Motor neuron (in vitro differentiated cells): Measurements from ENCODE around the gene TAF1C. TPM values are rescaled to one million over a fixed set of nuclear protein-coding genes. Genes with fewer than 3 reads are reported as not detected.

ENCODE experiments used
- ATAC-seq, 8 experiments: fragments of 200-7000 bp; cut with Tn5 transposase; replicated peaks in 6 of 8; 2 replicates each; pipeline ENCODE4 v1.8.0; 2021; ENCODE audit warnings: mild to moderate bottlenecking in 8 of 8, moderate library complexity in 8 of 8
- H3K27ac ChIP-seq, 2 donors: fragments of 250-450 bp; sonication (Bioruptor Pico); 2 replicates each; pipeline ENCODE4 v1.9.0; 2021; ENCODE audit warnings: antibody characterized with exemption in 2 of 2, mild to moderate bottlenecking in 2 of 2, moderate library complexity in 1 of 2
- H3K4me1 ChIP-seq, 2 donors: fragments of 250-450 bp; sonication (Bioruptor Pico); replicated peaks in 1 of 2; 2 replicates each; pipeline ENCODE4 v1.6.1; 2021; ENCODE audit warnings: antibody characterized with exemption in 2 of 2, mild to moderate bottlenecking in 2 of 2, moderate library complexity in 1 of 2
- H3K4me3 ChIP-seq, 5 donors: fragments of 250-450 bp; sonication (Bioruptor Pico); 2 replicates each; pipeline ENCODE4 v1.9.0; 2021; ENCODE audit warnings: antibody characterized with exemption in 5 of 5, mild to moderate bottlenecking in 5 of 5, moderate library complexity in 4 of 5
- WGBS, 10 experiments: fragments of 450-650 bp; shearing (Covaris generic); methylation state at CpG; one replicate each; pipeline ENCODE4 v1.0.0; 2022; 5-methylcytosine and 5-hydroxymethylcytosine counted together
- in situ Hi-C, 9 experiments: fragments of 400-800 bp; cut with MboI; loops; one replicate each; pipeline ENCODE4 v1.15.0; 2021; ENCODE audit warnings: low sequenced_read_pairs in 9 of 9, low pct_unique_long_range_greater_than_20kb in 2 of 9; ENCODE audit not compliant: unreplicated experiment in 9 of 9
- total RNA-seq, 8 experiments: library from RNA; unstranded; fragments of 300-600 nt; gene quantifications; 2 replicates each; pipeline versions ENCODE4 v1.2.3 to v1.2.4, GENCODE V29; 2022

Gene TAF1C
- total RNA-seq, 8 experiments from 2014 or later: 13.1 to 58.4 (median 18.2) TPM

- no peak overlapping the region for H3K27ac ChIP-seq
- no peak for ATAC-seq
- in situ Hi-C loops: loop anchor here in 1 of 9 experiments (10.0 kb wide), 1 partner anchor 77 kb away; no protein-coding TSS in a partner anchor
- H3K4me1 ChIP-seq: no peaks in the 10 kb centered on the region
- H3K4me3 ChIP-seq: no peak overlapping the region
- WGBS, 10 experiments: 10 to 56% (median 42%) methylated on average over 2 to 3 of the region's 3 CpGs; no CpG with 5 or more reads in 3 of the 10 experiments
Observed at GRCh38 chr16:84161801-84162200, 25.1 kb downstream of the TAF1C start.

DNA sequence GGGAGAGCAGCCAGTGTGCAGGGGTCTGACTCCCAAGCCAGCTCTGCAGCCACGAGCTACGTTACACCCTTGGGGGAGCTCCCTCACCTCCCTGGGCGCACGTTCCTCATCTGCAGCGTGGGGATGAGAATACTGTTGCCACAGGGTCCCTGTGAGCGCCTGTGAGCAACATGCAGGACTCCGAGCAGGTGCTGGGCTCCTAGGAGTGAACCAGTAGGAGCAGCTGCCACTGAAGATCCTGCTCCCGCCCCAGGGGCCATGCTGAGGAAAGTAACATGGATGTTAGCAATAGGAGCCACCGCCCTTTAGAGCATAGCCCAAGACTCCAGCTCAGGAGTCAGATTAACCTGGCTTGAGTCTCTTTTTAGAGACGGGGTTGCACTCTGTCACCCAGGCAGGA lies 25.8 kb downstream of the TAF1C start:
- Histone ChIP-seq H3K4me1 (no peaks in the 10 kb centered on the region), H3K4me3 (no peak overlapping the region), H3K27ac (no peak overlapping the region)
- 45 to 100% (median 90%) methylated on average over 1 to 7 of the region's 10 CpGs; no CpG with 5 or more reads in 3 of the 10 experiments for WGBS, 10 experiments
- ATAC-seq: peak in 2 of 8 experiments; percentile 19 to 60
- in situ Hi-C loops: loop anchor here in 1 of 9 experiments (10.0 kb wide), 1 partner anchor 76 kb away; no protein-coding TSS in a partner anchor

DNA sequence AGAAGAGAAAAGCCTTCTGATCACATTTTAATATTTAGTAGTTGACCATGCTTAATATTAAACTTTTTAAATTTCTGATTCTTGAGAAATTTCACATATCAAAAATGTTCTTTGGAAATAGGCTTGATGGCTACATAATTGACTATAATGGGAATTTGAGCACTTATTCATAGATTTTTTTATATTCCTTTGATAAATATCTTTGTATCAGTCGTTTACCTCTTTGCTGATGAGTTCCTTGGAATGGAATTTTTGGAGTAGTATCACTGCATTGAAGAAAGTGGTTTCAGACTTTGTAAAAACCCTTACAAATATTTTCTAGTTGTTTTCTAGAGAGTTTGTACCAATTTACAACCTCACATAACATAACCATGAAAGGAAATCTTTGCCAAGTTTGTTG lies 27.1 kb downstream of the TAF1C start:
- in situ Hi-C loops: loop anchor here in 1 of 9 experiments (10.0 kb wide), 1 partner anchor 75 kb away; no protein-coding TSS in a partner anchor
- Histone ChIP-seq H3K4me1 (no peaks in the 10 kb centered on the region), H3K4me3 (no peak overlapping the region), H3K27ac (no peak overlapping the region)
- ATAC-seq: no peak
- WGBS, 10 experiments: 0 to 89% (median 50%) methylated on average over 1 of the region's 1 CpG; no CpG with 5 or more reads in 1 of the 10 experiments

DNA sequence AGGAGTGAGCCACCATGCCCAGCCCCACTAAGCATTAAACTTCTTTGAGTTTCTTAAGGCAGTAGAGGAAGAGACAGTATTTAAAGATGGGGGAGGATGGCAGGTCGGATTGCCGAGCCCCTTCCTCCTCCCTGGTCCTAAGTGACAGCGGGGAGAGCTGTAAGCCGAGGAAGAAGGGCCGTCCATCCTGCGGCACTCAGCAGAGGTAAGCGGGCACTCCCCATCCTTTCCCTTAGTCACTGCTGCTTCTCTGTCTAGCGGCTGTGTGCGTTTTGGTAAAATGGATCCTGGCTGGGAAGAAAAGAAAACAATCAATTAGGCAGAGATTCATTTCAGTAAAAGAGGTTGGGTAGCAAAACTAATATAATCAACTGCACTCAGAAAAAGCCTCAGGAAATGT lies 27.9 kb downstream of the TAF1C start:
- no peak overlapping the region for H3K27ac ChIP-seq
- no peak overlapping the region for H3K4me3 ChIP-seq
- peak in 1 of 8 experiments; percentile 25 for ATAC-seq
- in situ Hi-C loops: no loop called here
- 0 to 80% (median 58%) methylated on average over 1 to 4 of the region's 9 CpGs; no CpG with 5 or more reads in 3 of the 10 experiments for WGBS, 10 experiments
- no peaks in the 10 kb centered on the region for H3K4me1 ChIP-seq

- no peaks in the 10 kb centered on the region for H3K4me1 ChIP-seq
- in situ Hi-C loops: no loop called here
- WGBS, 10 experiments: 0 to 100% (median 87%) methylated on average over 1 to 4 of the region's 5 CpGs; no CpG with 5 or more reads in 1 of the 10 experiments
- ATAC-seq: peak in 3 of 8 experiments; percentile 23 to 66 (median 62)
- no peak overlapping the region for H3K27ac ChIP-seq
- no peak overlapping the region for H3K4me3 ChIP-seq
Observed at GRCh38 chr16:84156342-84156784, 30.5 kb downstream of the TAF1C start.

- in situ Hi-C loops: no loop called here
- H3K4me1 ChIP-seq: no peaks in the 10 kb centered on the region
- WGBS, 10 experiments: 72 to 100% (median 89%) methylated on average over 2 to 6 of the region's 6 CpGs
- H3K27ac ChIP-seq: no peak overlapping the region
- no peak for ATAC-seq
- H3K4me3 ChIP-seq: no peak overlapping the region
Observed at GRCh38 chr16:84155771-84156170, 31.1 kb downstream of the TAF1C start.

DNA sequence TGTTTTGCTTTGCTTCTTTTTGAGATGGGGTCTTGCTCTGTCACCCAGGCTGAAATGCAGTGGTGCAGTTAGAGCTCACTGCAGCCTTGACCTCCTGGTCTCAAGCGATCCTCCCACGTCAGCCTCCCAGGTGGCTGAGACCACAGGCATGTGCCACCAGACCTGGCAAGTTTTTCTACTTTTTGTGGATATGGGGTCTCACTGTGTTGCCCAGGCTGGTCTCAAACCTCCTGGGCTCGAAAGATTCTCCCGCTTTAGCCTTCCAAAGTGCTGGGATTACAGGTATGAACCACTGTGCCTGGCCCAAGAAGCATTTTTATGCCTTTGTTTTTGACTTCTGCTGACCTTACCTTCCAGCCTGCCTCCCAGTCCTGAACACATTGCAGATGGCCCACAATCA lies 31.6 kb downstream of the TAF1C start:
- Histone ChIP-seq H3K4me3 (no peak overlapping the region), H3K27ac (no peak overlapping the region), H3K4me1 (no peaks in the 10 kb centered on the region)
- WGBS, 10 experiments: 58 to 100% (median 83%) methylated on average over 1 to 4 of the region's 4 CpGs; no CpG with 5 or more reads in 4 of the 10 experiments
- in situ Hi-C loops: no loop called here
- no peak for ATAC-seq

DNA sequence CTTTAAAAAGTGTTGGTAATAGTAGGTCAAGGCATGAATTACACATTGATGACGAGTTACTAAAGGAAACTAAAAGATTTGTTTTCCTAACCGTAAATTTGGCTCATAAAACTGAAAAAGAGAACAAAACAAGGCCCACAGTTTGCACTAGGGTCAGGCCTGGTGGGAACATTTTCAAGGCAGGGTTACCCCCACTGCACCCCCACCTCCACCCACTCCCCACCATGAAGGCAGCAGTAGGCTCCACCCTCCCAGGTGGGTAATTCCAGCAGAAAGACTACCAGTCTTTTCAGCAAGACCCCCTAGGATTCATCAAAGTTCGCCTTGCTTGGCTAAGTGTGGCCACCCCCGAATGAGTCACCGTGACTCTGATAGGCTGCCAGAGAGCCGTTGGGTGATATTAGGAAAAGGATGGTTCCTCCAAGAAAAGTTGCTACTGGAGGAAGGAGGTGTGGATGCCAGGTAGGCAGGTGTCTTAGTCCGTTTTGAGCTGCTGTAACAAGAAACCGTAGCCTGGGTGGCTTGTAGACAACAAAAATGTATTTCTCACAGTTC lies 33.1 kb downstream of the TAF1C start:
- Histone ChIP-seq H3K4me3 (no peak overlapping the region), H3K27ac (no peak overlapping the region), H3K4me1 (no peaks in the 10 kb centered on the region)
- 35 to 100% (median 75%) methylated on average over 1 to 7 of the region's 8 CpGs for WGBS, 10 experiments
- in situ Hi-C loops: no loop called here
- ATAC-seq: no peak

GRCh38 chr16:84150926-84151325 lies 35.9 kb downstream of the TAF1C start:
- Histone ChIP-seq H3K27ac (no peak overlapping the region), H3K4me1 (no peaks in the 10 kb centered on the region), H3K4me3 (no peak overlapping the region)
- ATAC-seq: peak in 2 of 8 experiments; percentile 20 to 45
- in situ Hi-C loops: no loop called here
- 17 to 100% (median 57%) methylated on average over 1 to 2 of the region's 3 CpGs; no CpG with 5 or more reads in 5 of the 10 experiments for WGBS, 10 experiments

DNA sequence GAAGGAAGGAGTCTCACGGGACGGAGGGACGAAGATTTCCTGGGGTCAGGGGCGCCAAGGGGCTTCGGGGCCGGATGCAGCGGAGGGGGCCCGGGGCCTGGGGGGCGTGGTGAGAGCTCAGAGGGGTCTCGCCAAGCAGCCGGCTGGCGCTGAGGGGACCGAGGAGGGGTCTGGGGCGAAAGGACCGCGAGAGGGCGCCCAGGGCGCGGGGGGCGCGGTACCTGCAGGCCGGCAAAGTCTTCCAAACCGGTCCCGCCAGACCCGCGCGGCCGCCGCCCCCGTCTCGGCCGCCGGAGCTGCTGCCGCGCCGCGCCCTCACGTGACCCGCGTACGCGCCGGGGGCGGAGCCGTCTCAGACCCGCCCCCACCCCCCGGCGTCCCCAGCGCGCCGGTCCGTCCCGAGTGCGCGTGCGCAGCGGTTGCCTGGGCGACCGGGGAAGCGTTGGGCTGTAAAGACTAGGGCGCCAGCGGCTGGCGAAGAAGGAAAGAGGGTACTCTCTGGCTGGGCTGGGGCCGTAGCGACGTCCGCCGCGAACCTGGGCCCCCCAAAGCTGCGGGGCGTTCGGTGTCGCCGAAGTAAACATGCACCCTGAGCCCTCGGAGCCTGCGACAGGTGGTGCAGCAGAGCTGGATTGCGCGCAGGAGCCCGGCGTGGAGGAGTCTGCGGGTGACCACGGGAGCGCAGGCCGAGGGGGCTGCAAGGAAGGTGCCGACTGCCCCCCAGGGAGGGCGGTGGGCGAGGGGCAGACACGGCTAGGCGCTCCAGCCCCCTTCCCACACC lies 41.8 kb downstream of the TAF1C start, which contains the start of the genes DNAAF1 and HSDL1:
TSS of gene DNAAF1 (plus strand) at position 450 of the 781 bp plus-strand sequence. CDS start at position 583, 133 bp downstream.
TSS of gene HSDL1 (minus strand) at position 319 of the 781 bp plus-strand sequence. CDS start 13,856 bp downstream, outside the sequence.
- Histone ChIP-seq H3K4me1 (peaks cover 3 to 5% of the 10 kb centered on the region in 2 donors), H3K27ac (peak within 1 kb of the TSS; percentile 80 to 89), H3K4me3 (peak within 1 kb of the TSS; percentile 88 to 99 (median 96))
- WGBS, 10 experiments: 0 to 2% (median 0%) methylated on average over 3 to 16 of the region's 89 CpGs; no CpG with 5 or more reads in 6 of the 10 experiments
- in situ Hi-C loops: no loop called here
- peak; percentile 79 to 93 (median 91) for ATAC-seq

GRCh38 chr16:84144209-84144858 lies 42.5 kb downstream of the TAF1C start:
- peak overlapping the region; percentile 80 to 89 for H3K27ac ChIP-seq
- ATAC-seq: peak; percentile 31 to 52 (median 41)
- in situ Hi-C loops: no loop called here
- WGBS, 10 experiments: 0 to 5% (median 1%) methylated on average over 1 to 11 of the region's 39 CpGs; no CpG with 5 or more reads in 4 of the 10 experiments
- peaks cover 10 to 11% of the 10 kb centered on the region in 2 donors for H3K4me1 ChIP-seq
- peak overlapping the region; percentile 88 to 99 (median 96) for H3K4me3 ChIP-seq

DNA sequence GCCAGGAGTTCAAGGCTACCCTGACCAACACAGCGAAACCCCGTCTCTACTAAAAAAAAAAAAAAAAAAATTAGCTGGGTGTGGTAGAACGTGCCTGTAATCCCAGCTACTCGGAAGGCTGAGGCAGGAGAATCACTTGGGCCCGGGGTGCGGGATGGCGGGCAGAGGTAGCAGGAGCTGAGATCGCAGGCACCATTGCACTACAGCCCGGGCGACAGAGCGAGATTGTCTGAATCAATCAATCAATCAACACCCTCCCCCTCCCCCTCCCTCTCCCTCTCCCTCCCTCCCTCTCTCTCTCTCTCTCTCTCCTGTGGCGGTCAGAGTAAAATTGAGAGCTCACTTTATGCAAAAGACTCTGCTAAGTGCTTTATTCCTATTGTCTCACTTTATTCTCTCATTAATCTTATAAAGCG lies 43.1 kb downstream of the TAF1C start:
- peak overlapping the region; percentile 88 to 99 (median 96) for H3K4me3 ChIP-seq
- peak in 2 of 8 experiments; percentile 4 to 7 for ATAC-seq
- no peak overlapping the region for H3K27ac ChIP-seq
- 13 to 50% (median 40%) methylated on average over 2 to 4 of the region's 13 CpGs; no CpG with 5 or more reads in 6 of the 10 experiments for WGBS, 10 experiments
- peaks cover 16% of the 10 kb centered on the region in 2 donors for H3K4me1 ChIP-seq
- in situ Hi-C loops: no loop called here
